Activated naive CD4-positive, alpha-beta T cell treated with anti-CD3 and anti-CD28 coated beads, Interleukin-2, amount 50 U/mL, for 72 hours (primary cell): ENCODE results near the gene XRCC4. TPM values are rescaled to one million over a fixed set of nuclear protein-coding genes. Genes with fewer than 3 reads are reported as not detected.
"Not testable (repeated sequence)": the region's sequence is repeated elsewhere in the genome, so short reads cannot be mapped to it uniquely, and the experiment has no call there.

Source experiments
- ATAC-seq, 2 donors: fragments of 150-1000 bp; cut with Tn5 transposase; 2 replicates each; pipeline ENCODE4 v1.10.0; 2021; ENCODE audit warnings: mild to moderate bottlenecking in 2 of 2, moderate library complexity in 2 of 2
- DNase-seq, 2 donors: peaks; one replicate each; pipeline ENCODE4 v3.0.0; 2021 to 2022; ENCODE audit warnings: low spot score in 2 of 2
- H3K27ac Mint-ChIP-seq, 2 donors: one replicate each; pipeline ENCODE4 v1.8.0; 2022; ENCODE audit warnings: mild to moderate bottlenecking in 2 of 2, mixed read lengths in 2 of 2
- H3K36me3 Mint-ChIP-seq, 2 donors: one replicate each; pipeline ENCODE4 v1.8.0; 2022; ENCODE audit warnings: mixed read lengths in 2 of 2
- H3K9me3 Mint-ChIP-seq, 2 donors: one replicate each; pipeline ENCODE4 v1.8.0; 2022; ENCODE audit warnings: mixed read lengths in 2 of 2
- total RNA-seq, 2 donors: library from RNA; stranded (reverse); gene quantifications; one replicate each; pipeline ENCODE4 v1.2.3, GENCODE V29; 2022

Gene XRCC4
- total RNA-seq, 2 donors from 2014 or later, result 13.3 to 13.6 TPM

DNA sequence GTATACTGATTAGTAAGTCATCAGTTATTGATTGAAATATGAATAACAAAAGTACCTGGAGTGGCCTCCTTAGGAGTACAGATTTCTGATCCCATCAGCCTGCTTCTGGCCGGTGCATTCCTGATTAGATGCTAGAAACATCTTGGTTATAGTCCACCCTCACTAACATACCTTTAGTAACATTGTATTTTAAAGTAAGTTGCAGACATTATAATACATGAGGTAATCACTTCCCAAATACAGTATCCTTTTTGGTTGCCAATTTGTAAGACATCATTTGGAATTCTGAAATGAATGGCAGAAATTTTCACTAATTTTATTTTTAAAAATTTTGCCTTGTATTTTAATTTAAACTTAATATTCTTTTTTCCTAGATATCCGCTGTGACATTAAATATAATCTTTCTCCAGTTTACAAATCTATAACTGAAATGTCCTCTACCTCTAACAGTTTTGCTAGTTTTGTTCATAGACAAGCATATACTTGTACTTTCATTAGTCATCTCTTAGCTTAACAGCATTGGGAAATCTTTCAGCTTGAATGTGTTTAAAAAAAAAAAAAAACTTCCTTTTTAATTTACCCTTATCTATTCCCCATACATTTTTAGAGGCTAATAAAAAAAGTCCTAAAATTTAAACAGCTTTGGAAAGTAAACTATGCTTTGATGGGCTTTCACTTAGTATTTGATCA is 178.9 kb downstream of the XRCC4 start:
- Mint-ChIP-seq H3K27ac (no peak overlapping the region), H3K36me3 (no peaks in the 10 kb centered on the region), H3K9me3 (no peaks in the 10 kb centered on the region)
- DNase-seq (no peak), ATAC-seq (no peak)

DNA sequence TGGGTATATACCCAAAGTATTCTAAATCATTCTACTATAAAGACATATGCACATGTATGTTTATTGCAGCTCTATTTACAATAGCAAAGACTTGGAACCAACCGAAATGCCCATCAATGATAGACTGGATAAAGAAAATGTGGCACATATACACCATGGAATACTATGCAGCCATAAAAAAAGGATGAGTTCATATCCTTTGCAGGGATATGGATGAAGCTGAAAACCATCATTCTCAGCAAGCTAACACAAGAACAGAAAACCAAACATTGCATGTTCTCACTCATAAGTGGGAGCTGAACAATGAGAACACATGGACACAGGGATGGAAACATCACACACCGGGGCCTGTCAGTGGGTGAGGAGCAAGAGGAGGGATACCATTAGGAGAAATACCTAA is 180.3 kb downstream of the XRCC4 start:
- ATAC-seq, DNase-seq, H3K36me3 Mint-ChIP-seq, H3K9me3 Mint-ChIP-seq, H3K27ac Mint-ChIP-seq: not testable (repeated sequence)

DNA sequence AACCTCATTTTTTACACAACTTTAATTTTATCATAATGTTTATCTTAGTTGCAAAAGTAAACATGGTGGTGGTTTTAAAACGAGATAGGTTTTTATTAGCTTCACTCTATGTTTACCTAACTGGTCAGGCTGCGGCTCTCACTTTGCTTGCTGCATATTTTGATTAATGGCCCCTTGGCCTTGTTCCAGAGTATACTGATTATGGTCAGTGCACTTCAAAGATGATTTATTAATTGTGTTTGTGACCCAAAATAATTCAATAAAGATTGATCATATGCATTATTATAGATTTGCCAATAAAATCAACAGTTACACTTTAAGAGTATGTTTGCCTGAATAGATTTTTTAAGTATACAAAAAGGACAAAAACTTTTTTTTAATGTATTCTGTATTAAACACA is 188.0 kb downstream of the XRCC4 start:
- Mint-ChIP-seq H3K27ac (no peak overlapping the region), H3K36me3 (no peaks in the 10 kb centered on the region), H3K9me3 (no peaks in the 10 kb centered on the region)
- ATAC-seq, result no peak
- no peak for DNase-seq

DNA sequence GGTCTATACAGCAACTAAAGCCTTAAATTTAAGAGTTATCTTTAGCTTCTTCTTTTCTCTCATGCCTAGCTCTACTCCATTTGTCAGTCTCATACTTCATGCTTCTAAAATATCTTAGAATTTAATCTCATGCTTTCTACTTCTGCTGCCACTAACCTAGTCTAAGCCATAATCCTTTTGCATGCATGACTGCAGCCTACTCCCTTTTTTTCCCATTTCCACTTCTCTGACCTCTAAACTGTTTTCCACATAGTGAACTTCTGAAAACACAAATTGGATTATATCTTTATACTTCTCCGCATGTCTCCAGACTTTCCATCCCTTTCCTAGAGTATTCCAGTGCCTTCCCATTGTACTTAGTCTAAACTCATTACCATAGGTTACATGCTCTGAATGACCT is 193.0 kb downstream of the XRCC4 start:
- no peak for ATAC-seq
- no peak for DNase-seq
- H3K36me3 Mint-ChIP-seq, result no peaks in the 10 kb centered on the region

DNA sequence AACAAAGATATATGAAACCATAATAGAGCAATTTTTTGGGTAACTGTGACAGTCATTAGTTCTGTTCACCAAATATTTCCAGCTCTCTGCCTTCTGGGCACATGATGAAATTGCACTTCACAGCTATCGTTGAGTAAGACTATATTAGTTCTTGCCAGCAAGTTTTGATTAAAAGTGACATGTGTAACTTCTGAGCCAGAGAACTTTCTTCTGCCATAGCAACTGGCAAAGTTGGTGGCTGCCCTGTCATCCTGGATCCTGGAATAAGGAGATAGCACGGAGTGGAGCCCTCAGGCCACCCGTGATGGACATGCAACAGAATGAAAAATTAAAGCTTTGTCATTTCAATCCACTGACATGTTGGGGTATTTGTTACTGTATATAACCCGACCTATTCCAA is 199.8 kb downstream of the XRCC4 start:
- ATAC-seq (no peak), DNase-seq (no peak)
- no peaks in the 10 kb centered on the region for H3K36me3 Mint-ChIP-seq
- no peak overlapping the region for H3K27ac Mint-ChIP-seq
- H3K9me3 Mint-ChIP-seq, result peaks cover 0 to 8% of the 10 kb centered on the region in 2 donors

More for the DNA sequence above, 193.0 kb downstream of the XRCC4 start:
- H3K9me3 Mint-ChIP-seq, result peaks cover 0 to 3% of the 10 kb centered on the region in 2 donors
- no peak overlapping the region for H3K27ac Mint-ChIP-seq

DNA sequence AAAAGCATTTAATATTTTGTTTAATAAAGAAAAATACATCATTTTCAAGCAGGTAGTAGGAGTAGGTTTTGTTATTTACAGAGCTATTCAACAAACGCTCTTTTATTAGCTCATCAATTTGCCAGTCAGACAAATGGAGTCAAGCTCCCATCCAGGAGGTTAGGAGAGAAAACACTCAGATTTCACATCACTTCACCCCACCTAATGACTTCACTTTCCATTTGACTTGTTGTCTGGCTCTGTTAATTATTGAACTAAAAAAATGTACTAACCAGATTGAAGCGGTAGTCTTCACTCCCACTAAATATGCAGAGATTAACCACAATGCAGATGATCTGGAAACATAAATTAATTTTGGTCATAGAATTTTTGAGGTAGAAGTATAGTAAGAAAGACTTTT is 200.6 kb downstream of the XRCC4 start:
- no peak for DNase-seq
- no peak for ATAC-seq

DNA sequence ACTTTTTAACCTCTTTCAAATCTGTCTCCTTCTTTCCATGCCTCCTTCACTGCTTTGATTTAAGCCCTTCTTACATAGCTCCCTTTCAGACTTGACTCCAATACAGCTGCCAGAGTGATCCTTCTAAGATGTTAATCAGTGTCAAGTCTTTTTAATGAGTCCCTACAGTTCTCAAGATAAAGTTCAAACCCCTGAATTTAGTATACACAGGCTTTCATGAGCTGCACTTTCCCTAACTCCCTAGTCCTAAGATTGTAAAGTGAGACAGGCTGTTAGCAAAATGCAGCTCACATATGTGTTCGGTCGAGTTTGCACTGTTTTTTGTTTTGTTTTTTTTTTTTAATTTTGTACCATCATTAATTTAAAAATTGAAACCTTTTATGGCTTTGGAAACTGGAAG is 203.8 kb downstream of the XRCC4 start:
- Mint-ChIP-seq H3K27ac (no peak overlapping the region), H3K9me3 (peaks cover 0 to 5% of the 10 kb centered on the region in 2 donors), H3K36me3 (no peaks in the 10 kb centered on the region)
- no peak for DNase-seq
- no peak for ATAC-seq

More for the DNA sequence above, 200.6 kb downstream of the XRCC4 start:
- Mint-ChIP-seq H3K27ac (no peak overlapping the region), H3K9me3 (peaks cover 0 to 8% of the 10 kb centered on the region in 2 donors), H3K36me3 (no peaks in the 10 kb centered on the region)

DNA sequence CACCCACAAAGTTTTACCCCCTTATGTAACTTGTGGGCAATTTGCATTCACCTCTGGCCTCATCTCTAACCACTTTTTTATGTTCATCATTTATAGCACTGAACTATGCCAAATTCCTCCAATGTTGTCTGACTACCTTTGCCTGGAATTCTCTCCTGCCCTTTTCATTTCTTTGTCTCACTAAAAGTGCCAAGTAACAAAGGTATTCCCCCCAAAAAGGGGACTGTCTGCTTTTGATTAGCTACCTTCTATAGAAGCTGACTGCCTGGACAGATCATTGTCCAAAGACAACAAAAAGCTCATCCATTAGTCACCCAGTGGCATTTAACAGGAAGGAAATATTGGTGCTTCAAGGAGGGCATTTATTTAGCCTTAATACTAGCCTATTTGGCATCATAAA is 204.3 kb downstream of the XRCC4 start:
- H3K27ac Mint-ChIP-seq, result no peak overlapping the region
- H3K9me3 Mint-ChIP-seq, result peaks cover 0 to 5% of the 10 kb centered on the region in 2 donors
- no peak for DNase-seq
- no peak for ATAC-seq
- no peaks in the 10 kb centered on the region for H3K36me3 Mint-ChIP-seq

DNA sequence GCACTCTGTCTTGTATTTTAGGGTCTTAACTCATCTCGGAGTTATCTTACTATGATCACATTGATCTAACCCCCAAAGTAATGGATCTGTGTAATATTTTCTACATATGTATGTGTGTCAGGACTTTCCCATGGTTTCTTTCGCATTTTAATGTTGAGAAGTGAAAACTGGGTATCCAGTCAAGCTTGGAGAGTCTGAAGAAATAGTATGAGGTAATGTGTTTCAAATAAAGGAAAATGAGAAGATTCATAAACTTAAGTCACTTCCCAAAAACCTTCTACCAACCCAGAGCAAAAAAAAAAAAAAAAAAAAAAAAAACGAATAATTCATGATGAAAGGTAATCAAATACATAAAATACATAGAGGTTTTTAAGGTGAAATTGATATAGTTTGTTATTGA is 206.4 kb downstream of the XRCC4 start:
- ATAC-seq (no peak), DNase-seq (no peak)
- Mint-ChIP-seq H3K27ac (no peak overlapping the region), H3K9me3 (peaks cover 0 to 5% of the 10 kb centered on the region in 2 donors), H3K36me3 (no peaks in the 10 kb centered on the region)

DNA sequence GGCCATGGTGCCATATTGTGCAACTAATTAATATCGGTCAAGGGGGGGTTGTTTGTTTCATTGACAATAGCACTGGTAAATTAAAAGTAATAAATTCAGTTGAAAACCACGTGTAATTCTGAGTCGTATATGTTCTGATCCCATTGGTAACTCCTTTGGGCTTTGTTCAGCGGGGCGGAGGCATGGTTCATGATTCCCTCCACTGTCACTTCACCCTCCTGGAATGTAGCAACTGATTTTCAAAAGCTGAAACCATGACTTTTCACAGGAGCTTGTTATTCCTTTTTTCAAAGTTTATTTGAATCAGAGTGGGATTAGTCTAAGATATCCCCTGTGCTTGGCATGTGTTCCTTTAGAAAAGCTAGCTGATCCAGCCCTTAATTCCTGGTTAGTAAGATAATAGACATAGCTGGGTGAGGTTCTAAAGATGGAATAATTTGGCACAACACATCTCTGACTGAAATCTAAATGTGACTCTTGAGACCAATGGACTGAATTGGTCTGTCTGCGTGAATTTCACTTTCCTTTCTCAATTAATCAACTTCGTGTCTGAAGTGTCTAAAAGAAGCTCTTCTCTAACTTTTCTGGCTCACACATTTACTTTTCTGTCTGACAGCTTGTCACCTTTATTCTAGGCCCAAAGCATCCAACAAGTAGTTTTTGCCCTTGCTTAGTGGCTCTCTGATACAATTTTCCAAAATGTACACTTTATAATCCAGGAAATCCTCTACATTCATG is 208.5 kb downstream of the XRCC4 start:
- no peak for DNase-seq

DNA sequence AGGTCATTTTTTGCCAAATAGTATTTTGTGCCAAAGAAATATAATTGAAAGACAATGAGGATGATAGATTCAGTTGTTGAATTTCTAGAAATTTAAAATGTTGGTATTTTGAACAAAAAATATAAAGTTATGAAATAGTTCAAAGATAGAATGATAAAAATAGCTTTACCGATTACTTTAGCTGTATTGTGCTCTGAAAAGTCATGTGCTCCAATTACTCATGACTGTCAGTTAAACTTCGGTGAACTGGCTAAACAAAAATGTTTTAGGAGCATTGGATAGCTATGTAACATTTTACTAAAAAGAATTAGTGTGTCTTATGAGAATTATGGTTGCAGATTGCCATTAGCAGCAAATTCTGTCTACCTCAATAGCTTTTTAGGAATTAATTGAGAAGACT is 216.9 kb downstream of the XRCC4 start:
- Mint-ChIP-seq H3K27ac (no peak overlapping the region), H3K9me3 (no peaks in the 10 kb centered on the region), H3K36me3 (peaks cover 4 to 5% of the 10 kb centered on the region in 2 donors)
- DNase-seq, result no peak
- ATAC-seq, result no peak

More for the DNA sequence above, 208.5 kb downstream of the XRCC4 start:
- H3K36me3 Mint-ChIP-seq, result peaks cover 5 to 6% of the 10 kb centered on the region in 2 donors
- H3K27ac Mint-ChIP-seq, result no peak overlapping the region
- no peak for ATAC-seq
- H3K9me3 Mint-ChIP-seq, result peaks cover 0 to 5% of the 10 kb centered on the region in 2 donors

DNA sequence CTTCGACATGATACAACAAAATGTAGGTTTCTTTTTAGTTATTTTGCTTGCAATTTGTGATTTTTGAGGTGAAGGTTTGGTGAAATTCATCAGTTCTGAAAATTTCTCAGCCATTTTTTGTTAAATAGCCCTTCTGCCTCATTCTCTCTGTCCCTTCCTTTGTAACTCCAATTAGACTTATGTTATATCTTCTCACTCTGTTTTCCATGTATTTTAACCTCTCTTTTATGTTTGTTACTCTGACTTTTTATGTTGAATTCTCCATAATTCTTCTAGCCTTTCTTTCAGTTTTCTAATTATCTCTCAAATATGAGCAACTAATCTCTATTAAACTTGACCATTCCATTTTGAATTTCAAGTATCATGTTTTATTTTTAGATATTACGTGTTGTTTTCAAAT is 222.0 kb downstream of the XRCC4 start:
- no peak for ATAC-seq
- no peaks in the 10 kb centered on the region for H3K9me3 Mint-ChIP-seq

DNA sequence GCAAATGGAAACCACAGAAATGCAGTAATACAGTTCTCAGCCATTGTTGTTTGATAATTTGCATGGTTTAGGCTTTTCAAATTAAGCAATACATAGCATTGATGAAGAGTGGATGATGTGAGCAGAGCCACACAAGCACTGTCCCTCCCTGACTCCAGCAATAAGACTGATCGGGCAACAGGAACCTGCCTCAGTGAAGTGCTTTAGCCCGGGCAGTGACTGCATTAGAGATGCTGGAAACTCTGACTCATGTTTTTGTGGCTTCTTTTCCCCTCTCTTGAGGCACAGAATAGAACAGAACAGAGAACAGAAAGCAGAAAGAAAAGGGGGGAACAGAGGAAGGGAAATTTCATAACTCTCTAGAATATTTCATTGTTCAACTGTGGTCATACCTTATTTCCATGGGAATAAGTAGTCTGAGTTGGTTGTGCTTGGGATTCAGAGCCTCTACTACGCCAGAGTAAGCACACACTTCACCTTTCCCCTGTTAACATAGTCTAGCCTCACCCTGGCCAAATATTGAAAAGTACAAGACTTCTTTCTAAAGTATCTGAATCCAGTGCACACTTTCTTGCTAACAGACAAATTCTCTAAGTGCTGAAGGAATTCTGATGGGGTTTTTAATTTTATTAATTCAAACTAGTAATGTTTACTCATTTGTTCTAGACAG is 229.4 kb downstream of the XRCC4 start:
- peaks cover 5% of the 10 kb centered on the region in 2 donors for H3K36me3 Mint-ChIP-seq
- H3K9me3 Mint-ChIP-seq, result peaks cover 0 to 4% of the 10 kb centered on the region in 2 donors
- ATAC-seq (peak; percentile 73 to 84), DNase-seq (peak in 1 of 2 donors; percentile 5)
- H3K27ac Mint-ChIP-seq, result peak overlapping the region in 1 of 2 donors; percentile 87

More for the DNA sequence above, 222.0 kb downstream of the XRCC4 start:
- no peak for DNase-seq
- H3K36me3 Mint-ChIP-seq, result peaks cover 7 to 12% of the 10 kb centered on the region in 2 donors
- no peak overlapping the region for H3K27ac Mint-ChIP-seq

DNA sequence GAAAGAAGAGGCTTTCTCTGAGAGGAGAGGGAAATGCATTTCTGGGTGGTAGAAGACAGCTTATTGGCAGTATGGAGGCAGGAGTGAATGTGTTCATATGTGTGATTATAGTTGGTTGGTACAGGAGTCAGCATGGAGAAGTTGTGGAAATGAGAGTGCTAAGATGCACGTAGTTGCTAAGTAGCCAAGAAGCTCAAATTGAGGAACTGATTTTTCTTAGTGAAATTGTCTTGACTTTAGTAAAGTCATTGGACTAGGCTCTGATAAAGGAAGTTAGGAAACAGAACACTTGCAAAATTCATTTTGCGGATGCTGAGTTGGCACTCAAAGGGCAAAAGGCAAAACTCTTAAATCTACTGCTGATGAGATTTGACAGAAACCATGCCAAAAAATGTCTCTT is 235.3 kb downstream of the XRCC4 start:
- no peak for ATAC-seq
- Mint-ChIP-seq H3K27ac (no peak overlapping the region), H3K36me3 (peaks cover 11 to 12% of the 10 kb centered on the region in 2 donors), H3K9me3 (peaks cover 5 to 9% of the 10 kb centered on the region in 2 donors)
- no peak for DNase-seq

DNA sequence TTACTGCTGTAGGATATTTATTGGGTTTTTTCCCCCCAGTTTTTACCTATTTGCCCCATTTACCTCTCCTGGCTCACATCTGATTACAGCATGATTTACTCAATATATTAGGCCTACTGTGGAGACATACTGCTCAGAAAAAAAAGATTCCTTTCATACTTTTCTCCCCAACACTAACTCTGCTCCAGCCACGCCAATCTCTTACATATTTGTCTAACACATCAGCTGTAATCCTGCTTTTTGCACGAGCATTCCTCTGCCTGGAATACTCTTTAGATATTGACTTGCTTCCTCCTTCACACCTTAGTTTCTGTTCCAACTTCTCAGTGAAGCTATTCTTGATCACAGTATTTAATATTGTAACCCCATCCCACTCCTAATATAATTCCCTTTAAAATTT is 236.1 kb downstream of the XRCC4 start:
- H3K36me3 Mint-ChIP-seq, result peaks cover 10 to 12% of the 10 kb centered on the region in 2 donors
- no peak for DNase-seq
- no peak overlapping the region for H3K27ac Mint-ChIP-seq
- peaks cover 5 to 9% of the 10 kb centered on the region in 2 donors for H3K9me3 Mint-ChIP-seq
- ATAC-seq, result no peak

DNA sequence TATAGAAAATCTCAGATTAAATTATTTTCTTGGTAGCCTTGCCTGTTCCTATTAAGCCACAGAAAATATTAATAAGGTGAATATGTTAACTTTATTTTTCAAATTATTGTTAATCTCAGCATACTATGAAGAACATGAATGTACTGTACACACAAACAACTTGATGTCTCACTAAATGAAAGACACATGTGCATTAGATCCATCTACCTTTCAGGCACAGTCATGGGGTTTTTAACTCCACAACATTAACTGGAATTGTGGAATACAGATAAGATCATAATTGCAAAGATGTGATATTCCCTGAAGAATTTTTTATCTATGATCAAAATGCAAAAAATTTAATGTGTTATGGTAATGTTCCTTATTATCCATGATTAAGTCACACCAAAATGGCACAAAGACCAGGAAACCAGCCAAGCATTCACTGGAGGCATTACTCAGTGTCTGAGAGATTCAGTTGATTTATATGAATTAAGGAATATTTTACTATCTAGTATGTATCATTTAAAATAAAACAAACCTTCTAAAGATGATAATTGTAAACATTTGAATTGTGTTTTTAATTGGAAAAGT is 244.2 kb downstream of the XRCC4 start:
- no peaks in the 10 kb centered on the region for H3K36me3 Mint-ChIP-seq
- H3K27ac Mint-ChIP-seq, result no peak overlapping the region
- ATAC-seq (no peak), DNase-seq (no peak)
- H3K9me3 Mint-ChIP-seq, result no peaks in the 10 kb centered on the region
